ENCODE results near the gene FIG4. TPM values are rescaled to one million over a fixed set of nuclear protein-coding genes. Genes with fewer than 3 reads are reported as not detected.
"Not testable (repeated sequence)": the region's sequence is repeated elsewhere in the genome, so short reads cannot be mapped to it uniquely, and the experiment has no call there.

FIG4 gene
- total RNA-seq, 1 experiment from 2014 or later = 10.9 TPM

GRCh38 chr6:109705258-109705657 is 14.2 kb downstream of the FIG4 start:
- BruUV-seq (replicated peaks) = no TSS peak
- DNase-seq (ENCODE audit: low spot score) = peak; percentile 92
- POLR2A ChIA-PET (ENCODE audit: low non-redundant PET) = no interaction called here
- CTCF ChIA-PET = interaction anchor here (0.6 to 3.7 kb wide), 6 partner anchors 10 to 687 kb away, joined by 3 to 61 read pairs (median 4); partner anchors contain the start of genes AK9 and FIG4
- Histone ChIP-seq H3K4me1 (ENCODE audit: insufficient read depth, low read length, poor library complexity, severe bottlenecking) (peaks cover 4% of the 10 kb centered on the region), H3K9me3 (ENCODE audit: low read depth, low read length, poor library complexity, severe bottlenecking) (no peaks in the 10 kb centered on the region), H3K27me3 (replicated peaks; ENCODE audit: insufficient read depth, low read depth, low read length, poor library complexity) (no peaks in the 10 kb centered on the region), H3K27ac (ENCODE audit: low read depth, low read length, poor library complexity, severe bottlenecking) (no peak overlapping the region), H3K36me3 (ENCODE audit: insufficient read depth, low read length, poor library complexity, severe bottlenecking) (no peaks in the 10 kb centered on the region), H3K4me3 (ENCODE audit: low read depth, low read length, poor library complexity, severe bottlenecking) (no peak overlapping the region)
- TF ChIP-seq, protein P1, sequence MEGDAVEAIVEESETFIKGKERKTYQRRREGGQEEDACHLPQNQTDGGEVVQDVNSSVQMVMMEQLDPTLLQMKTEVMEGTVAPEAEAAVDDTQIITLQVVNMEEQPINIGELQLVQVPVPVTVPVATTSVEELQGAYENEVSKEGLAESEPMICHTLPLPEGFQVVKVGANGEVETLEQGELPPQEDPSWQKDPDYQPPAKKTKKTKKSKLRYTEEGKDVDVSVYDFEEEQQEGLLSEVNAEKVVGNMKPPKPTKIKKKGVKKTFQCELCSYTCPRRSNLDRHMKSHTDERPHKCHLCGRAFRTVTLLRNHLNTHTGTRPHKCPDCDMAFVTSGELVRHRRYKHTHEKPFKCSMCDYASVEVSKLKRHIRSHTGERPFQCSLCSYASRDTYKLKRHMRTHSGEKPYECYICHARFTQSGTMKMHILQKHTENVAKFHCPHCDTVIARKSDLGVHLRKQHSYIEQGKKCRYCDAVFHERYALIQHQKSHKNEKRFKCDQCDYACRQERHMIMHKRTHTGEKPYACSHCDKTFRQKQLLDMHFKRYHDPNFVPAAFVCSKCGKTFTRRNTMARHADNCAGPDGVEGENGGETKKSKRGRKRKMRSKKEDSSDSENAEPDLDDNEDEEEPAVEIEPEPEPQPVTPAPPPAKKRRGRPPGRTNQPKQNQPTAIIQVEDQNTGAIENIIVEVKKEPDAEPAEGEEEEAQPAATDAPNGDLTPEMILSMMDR (conservative IDR thresholded peaks at IDR 0.05; ENCODE audit: low read depth, low read length) = peak; percentile 99
- TF ChIP-seq EZH2 (IDR thresholded peaks at IDR 0.05; ENCODE audit: borderline replicate concordance, low read depth, low read length, poor library complexity, severe bottlenecking) = no peak
- intact Hi-C loops (cut with micrococcal nuclease; ENCODE audit: unreplicated experiment) = loop anchor here (1.0 to 5.0 kb wide), 3 partner anchors 178 to 686 kb away; no protein-coding TSS in a partner anchor

DNA sequence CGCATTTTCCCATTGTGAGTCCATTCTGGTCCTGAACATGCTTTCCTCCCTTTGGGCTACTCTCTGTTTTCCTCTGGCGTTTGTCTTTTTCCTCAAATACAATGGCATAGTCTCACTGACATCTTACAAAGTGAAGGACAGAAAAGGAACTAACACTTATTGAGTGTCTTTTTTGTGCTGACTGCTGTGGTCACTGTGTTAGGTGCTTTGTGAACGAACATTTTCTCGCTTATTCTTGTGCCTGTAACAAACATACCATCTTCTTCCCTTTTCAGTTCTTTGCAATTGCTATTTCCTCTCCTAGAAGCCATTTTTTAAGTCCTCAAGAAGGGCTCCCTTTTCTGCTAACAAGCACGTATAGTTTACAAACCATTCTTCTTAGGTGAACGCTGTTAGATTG is 15.4 kb downstream of the FIG4 start:
- no peak overlapping the region for H3K27ac ChIP-seq (ENCODE audit: low read depth, low read length, poor library complexity, severe bottlenecking)
- no TSS peak for BruUV-seq (replicated peaks)
- H3K4me3 ChIP-seq (ENCODE audit: low read depth, low read length, poor library complexity, severe bottlenecking) = no peak overlapping the region
- H3K27me3 ChIP-seq (replicated peaks; ENCODE audit: insufficient read depth, low read depth, low read length, poor library complexity) = no peaks in the 10 kb centered on the region
- intact Hi-C loops (cut with micrococcal nuclease; ENCODE audit: unreplicated experiment) = loop anchor here (5.0 kb wide), 1 partner anchor 179 kb away; no protein-coding TSS in a partner anchor
- CTCF ChIA-PET = no interaction called here
- POLR2A ChIA-PET (ENCODE audit: low non-redundant PET) = no interaction called here
- no peaks in the 10 kb centered on the region for H3K36me3 ChIP-seq (ENCODE audit: insufficient read depth, low read length, poor library complexity, severe bottlenecking)
- peaks cover 4% of the 10 kb centered on the region for H3K4me1 ChIP-seq (ENCODE audit: insufficient read depth, low read length, poor library complexity, severe bottlenecking)
- DNase-seq (ENCODE audit: low spot score) = no peak
- H3K9me3 ChIP-seq (ENCODE audit: low read depth, low read length, poor library complexity, severe bottlenecking) = no peaks in the 10 kb centered on the region
- no peak for TF ChIP-seq EZH2 (IDR thresholded peaks at IDR 0.05; ENCODE audit: borderline replicate concordance, low read depth, low read length, poor library complexity, severe bottlenecking)
- TF ChIP-seq, protein P1 (conservative IDR thresholded peaks at IDR 0.05; ENCODE audit: low read depth, low read length) = no peak

GRCh38 chr6:109708099-109708498 is 17.0 kb downstream of the FIG4 start:
- H3K9me3 ChIP-seq (ENCODE audit: low read depth, low read length, poor library complexity, severe bottlenecking); H3K27me3 ChIP-seq (replicated peaks; ENCODE audit: insufficient read depth, low read depth, low read length, poor library complexity); BruUV-seq (replicated peaks); DNase-seq (ENCODE audit: low spot score); H3K4me1 ChIP-seq (ENCODE audit: insufficient read depth, low read length, poor library complexity, severe bottlenecking); H3K4me3 ChIP-seq (ENCODE audit: low read depth, low read length, poor library complexity, severe bottlenecking); POLR2A ChIA-PET (ENCODE audit: low non-redundant PET); H3K36me3 ChIP-seq (ENCODE audit: insufficient read depth, low read length, poor library complexity, severe bottlenecking); H3K27ac ChIP-seq (ENCODE audit: low read depth, low read length, poor library complexity, severe bottlenecking); CTCF ChIA-PET: not testable (repeated sequence)
- intact Hi-C loops (cut with micrococcal nuclease; ENCODE audit: unreplicated experiment) = loop anchor here (5.0 kb wide), 1 partner anchor 181 kb away; no protein-coding TSS in a partner anchor

DNA sequence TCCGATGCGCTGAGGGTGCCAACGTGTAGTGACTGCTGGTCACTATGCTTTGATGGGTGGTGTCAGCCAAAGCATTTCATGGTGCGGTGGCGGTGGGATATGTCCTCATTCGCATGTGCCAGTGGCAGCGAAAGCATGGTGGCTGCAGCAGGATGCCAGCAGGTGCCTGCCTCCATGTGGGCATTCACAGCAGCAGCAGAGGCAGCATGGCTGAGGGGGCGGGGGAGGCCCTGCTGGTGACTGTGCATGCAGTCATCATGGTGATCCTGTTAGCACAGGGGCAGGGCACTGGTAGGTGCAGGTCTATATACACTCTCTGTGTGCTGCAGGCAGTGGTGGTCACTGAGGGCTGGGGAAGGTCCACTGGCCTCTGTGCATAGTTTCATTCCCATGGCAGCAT is 22.0 kb downstream of the FIG4 start:
- Histone ChIP-seq H3K4me1 (ENCODE audit: insufficient read depth, low read length, poor library complexity, severe bottlenecking) (peaks cover 3% of the 10 kb centered on the region), H3K9me3 (ENCODE audit: low read depth, low read length, poor library complexity, severe bottlenecking) (no peaks in the 10 kb centered on the region), H3K27ac (ENCODE audit: low read depth, low read length, poor library complexity, severe bottlenecking) (no peak overlapping the region), H3K36me3 (ENCODE audit: insufficient read depth, low read length, poor library complexity, severe bottlenecking) (no peaks in the 10 kb centered on the region), H3K4me3 (ENCODE audit: low read depth, low read length, poor library complexity, severe bottlenecking) (no peak overlapping the region), H3K27me3 (replicated peaks; ENCODE audit: insufficient read depth, low read depth, low read length, poor library complexity) (no peaks in the 10 kb centered on the region)
- no TSS peak for BruUV-seq (replicated peaks)
- intact Hi-C loops (cut with micrococcal nuclease; ENCODE audit: unreplicated experiment) = no loop called here
- ChIA-PET CTCF (no interaction called here), POLR2A (ENCODE audit: low non-redundant PET) (no interaction called here)
- TF ChIP-seq, protein P1 (conservative IDR thresholded peaks at IDR 0.05; ENCODE audit: low read depth, low read length) = no peak
- TF ChIP-seq EZH2 (IDR thresholded peaks at IDR 0.05; ENCODE audit: borderline replicate concordance, low read depth, low read length, poor library complexity, severe bottlenecking) = no peak
- no peak for DNase-seq (ENCODE audit: low spot score)

Measured in A673 (cell line).